GM10248 (cell line): ENCODE measurements around the gene SPTBN1.

Experiments
- CTCF ChIA-PET: fragments of 300-600 bp; sonication (Branson Sonifier 250); formaldehyde crosslinking; extraction: SDS; loops from one replicate; lab custom pipeline; 2021; ENCODE audit warnings: antibody characterized with exemption; lab: Yijun Ruan, JAX
- POLR2A ChIA-PET: fragments of 350-650 bp; sonication (Branson Sonifier 250); formaldehyde crosslinking; extraction: SDS; loops from one replicate; lab custom pipeline; 2020; ENCODE audit warnings: antibody characterized with exemption; lab: Yijun Ruan, JAX
- DNase-seq: peaks from one replicate; pipeline ENCODE4 v3.0.0; 2012; ENCODE audit errors: extremely low spot score
- CTCF ChIP-seq: IDR thresholded peaks from 2 replicates; pipeline ENCODE4 v1.5.1; 2012; ENCODE audit warnings: mild to moderate bottlenecking, low read depth; ENCODE audit errors: extremely low read depth, missing control alignments, control extremely low read depth

The SPTBN1 gene

GRCh38 chr2:54560146-54560881 is 104.2 kb downstream of the SPTBN1 start:
- CTCF ChIA-PET: interaction anchor here (1.0 to 5.2 kb wide), 9 partner anchors 10 to 144 kb away, joined by 3 to 26 read pairs (median 4); no protein-coding TSS in a partner anchor
- TF ChIP-seq CTCF: no peak
- POLR2A ChIA-PET: interaction anchor here (0.5 to 1.5 kb wide), 4 partner anchors 14 to 74 kb away, joined by 3 to 4 read pairs (median 3); no protein-coding TSS in a partner anchor
- peak; percentile 68 for DNase-seq

DNA sequence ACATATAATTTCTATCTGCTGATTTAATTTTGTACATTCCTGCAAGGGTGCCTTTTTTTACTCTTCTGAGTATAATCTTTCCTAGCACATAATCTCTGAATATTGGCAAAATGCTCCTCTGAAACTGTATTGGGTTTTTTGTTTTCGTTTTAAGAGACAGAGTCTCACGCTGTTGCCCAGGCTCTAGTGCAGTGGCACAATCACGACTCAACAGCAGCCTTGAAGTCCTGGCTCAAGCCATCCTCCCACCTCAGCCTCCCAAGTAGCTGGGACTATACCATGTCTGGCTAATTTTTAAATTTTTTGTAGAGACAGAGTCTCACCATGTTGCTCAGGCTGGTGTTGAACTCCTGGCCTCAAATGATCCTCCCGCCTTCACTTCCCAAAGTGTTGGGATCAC is 104.9 kb downstream of the SPTBN1 start:
- ChIA-PET CTCF (interaction anchor here (1.0 to 5.2 kb wide), 6 partner anchors 10 to 143 kb away, joined by 3 to 26 read pairs (median 3); no protein-coding TSS in a partner anchor), POLR2A (interaction anchor here (1.5 kb wide), 1 partner anchor 13 kb away, joined by 3 read pairs; no protein-coding TSS in a partner anchor)
- no peak for TF ChIP-seq CTCF
- DNase-seq: no peak

DNA sequence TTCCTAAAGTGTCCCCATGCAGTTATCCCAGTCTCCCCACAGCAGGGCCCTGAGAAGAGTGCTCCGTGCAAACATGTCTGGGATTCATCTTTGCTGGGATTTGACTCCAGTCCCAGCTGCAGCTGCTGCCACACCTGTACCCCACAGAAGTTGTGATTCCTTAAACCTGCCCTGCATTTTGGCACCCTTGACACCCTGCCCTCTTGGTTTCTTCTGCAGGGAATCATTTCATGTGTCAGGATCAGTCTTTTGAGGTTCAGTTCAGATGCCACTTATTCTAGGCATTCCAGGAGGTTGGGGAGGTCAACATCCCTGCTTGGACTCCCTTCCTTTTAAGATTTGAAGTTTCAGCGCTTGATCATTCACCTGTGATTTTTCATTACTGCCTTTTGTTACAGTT is 108.3 kb downstream of the SPTBN1 start:
- no peak for DNase-seq
- no peak for TF ChIP-seq CTCF
- CTCF ChIA-PET: interaction anchor here (1.4 kb wide), 1 partner anchor 40 kb away, joined by 4 read pairs; no protein-coding TSS in a partner anchor
- POLR2A ChIA-PET: interaction anchor here (2.1 kb wide), 1 partner anchor 15 kb away, joined by 5 read pairs; no protein-coding TSS in a partner anchor

- CTCF ChIA-PET: interaction anchor here (1.6 to 1.7 kb wide), 2 partner anchors 43 to 139 kb away, joined by 4 to 5 read pairs; no protein-coding TSS in a partner anchor
- TF ChIP-seq CTCF: no peak
- POLR2A ChIA-PET: interaction anchor here (0.6 to 2.1 kb wide), 4 partner anchors 14 to 199 kb away, joined by 3 to 7 read pairs (median 4); no protein-coding TSS in a partner anchor
- DNase-seq: no peak
Observed at GRCh38 chr2:54565551-54565950, 109.4 kb downstream of the SPTBN1 start.

- ChIA-PET POLR2A (no interaction called here), CTCF (interaction anchor here (1.6 kb wide), 1 partner anchor 138 kb away, joined by 4 read pairs; no protein-coding TSS in a partner anchor)
- TF ChIP-seq CTCF: no peak
- DNase-seq: no peak
Observed at GRCh38 chr2:54566896-54567295, 110.8 kb downstream of the SPTBN1 start.

DNA sequence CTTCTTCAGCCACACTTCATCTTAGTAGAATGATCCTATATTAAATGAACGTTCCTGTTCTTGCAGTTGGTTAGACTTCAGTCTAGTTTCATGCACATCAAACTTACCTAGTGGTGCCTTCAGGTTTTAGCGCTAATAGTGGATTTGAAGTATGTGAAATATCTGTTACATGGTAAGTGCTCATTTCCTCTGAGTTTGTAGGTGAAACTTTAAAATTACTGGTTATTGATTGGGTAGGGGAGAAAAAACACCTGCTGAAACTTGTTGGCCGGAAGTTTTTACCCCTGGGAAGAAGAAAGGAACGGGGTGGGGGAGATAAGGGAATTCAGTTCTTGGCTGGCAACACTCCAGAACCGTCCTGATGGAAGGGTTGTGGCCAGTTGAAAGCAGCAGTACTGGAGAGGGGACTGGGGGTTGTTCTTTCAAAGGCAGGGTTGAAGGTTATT is 112.8 kb downstream of the SPTBN1 start:
- POLR2A ChIA-PET: no interaction called here
- no peak for DNase-seq
- no peak for TF ChIP-seq CTCF
- CTCF ChIA-PET: interaction anchor here (1.7 to 3.3 kb wide), 2 partner anchors 10 kb away, joined by 5 to 26 read pairs; no protein-coding TSS in a partner anchor
